ENCODE data around the gene CHMP6. TPM values are rescaled to one million over a fixed set of nuclear protein-coding genes. Genes with fewer than 3 reads are reported as not detected.

The CHMP6 gene
- total RNA-seq (10 to 100 TPM; 23.0 to 35.7 (median 31.5) TPM), polyA plus RNA-seq (10 to 100 TPM; 24.0 to 41.1 (median 25.4) TPM)
- long read RNA-seq, donor 1, transcript CHMP6-201 (8 exons, 1,664 nt), result major isoform, 11 of 11 reads
- long read RNA-seq, donor 1, partial matches to known transcripts, result 0 of 11 reads
- long read RNA-seq, donor 1, other reads (novel, unspliced or antisense), result 0 of 11 reads
- long read RNA-seq, donor 2, transcript CHMP6-201 (8 exons, 1,664 nt), result major isoform, 13 of 14 reads
- long read RNA-seq, donor 2, partial matches to known transcripts, result 0 of 14 reads
- long read RNA-seq, donor 2, other reads (novel, unspliced or antisense), result 0 of 14 reads

- no peaks in the 10 kb centered on the region for H3K27me3 ChIP-seq (replicated peaks in 1 of 7)
- intact Hi-C loops (cut with DNase I; ENCODE audit: low total_unique reads), result loop anchor here (10.0 kb wide), 1 partner anchor 103 kb away; no protein-coding TSS in a partner anchor
- H3K4me3 ChIP-seq, result peak within 1 kb of the TSS; percentile 74 to 100 (median 95)
- peak within 1 kb of the TSS; percentile 37 to 85 (median 70) for H3K27ac ChIP-seq
- H3K9me3 ChIP-seq, result no peaks in the 10 kb centered on the region
- TF ChIP-seq CTCF (IDR thresholded peaks at IDR 0.05 in 8 of 11, conservative IDR thresholded peaks at IDR 0.05 in 3 of 11), result peak in 2 of 11 experiments; percentile 29 to 30
- TF ChIP-seq POLR2AphosphoS5 (IDR thresholded peaks at IDR 0.05), result peak; percentile 63 to 76 (median 76)
- peak in 1 of 3 donors; percentile 55 for TF ChIP-seq POLR2A (IDR thresholded peaks at IDR 0.05)
- WGBS, 5 donors, result 0 to 1% (median 0%) methylated on average over 6 to 66 of the region's 66 CpGs
- H3K4me1 ChIP-seq, result peaks cover 39 to 77% (median 62%) of the 10 kb centered on the region in 6 donors
- peak; percentile 94 for DNase-seq
- H3K36me3 ChIP-seq, result peaks cover 0 to 32% (median 22%) of the 10 kb centered on the region in 6 donors
These were observed at the start of gene CHMP6 for GRCh38 chr17:80991645-80992076. TSS of gene CHMP6 (plus strand) at chr17:80991841. CDS start at chr17:80991919, 78 bp downstream.

GRCh38 chr17:80942423-80943345, 49.0 kb upstream of the CHMP6 start:
- Histone ChIP-seq H3K27me3 (replicated peaks in 1 of 7) (no peaks in the 10 kb centered on the region), H3K27ac (peak overlapping the region; percentile 11 to 76 (median 71)), H3K36me3 (peaks cover 0 to 74% (median 23%) of the 10 kb centered on the region in 6 donors), H3K9me3 (peaks cover 0 to 5% (median 0%) of the 10 kb centered on the region in 8 donors), H3K4me3 (no peak overlapping the region), H3K4me1 (peaks cover 5 to 61% (median 50%) of the 10 kb centered on the region in 6 donors)
- peak; percentile 79 for DNase-seq
- TF ChIP-seq POLR2A (IDR thresholded peaks at IDR 0.05) (no peak), CTCF (IDR thresholded peaks at IDR 0.05 in 8 of 11, conservative IDR thresholded peaks at IDR 0.05 in 3 of 11) (peak in 1 of 11 experiments; percentile 7), POLR2AphosphoS5 (IDR thresholded peaks at IDR 0.05) (peak; percentile 36 to 58 (median 51))
- 69 to 85% (median 71%) methylated on average over 37 to 38 of the region's 38 CpGs for WGBS, 5 donors
- intact Hi-C loops (cut with DNase I; ENCODE audit: low total_unique reads), result no loop called here

- intact Hi-C loops (cut with DNase I; ENCODE audit: low total_unique reads), result no loop called here
- Histone ChIP-seq H3K4me1 (peaks cover 5 to 59% (median 46%) of the 10 kb centered on the region in 6 donors), H3K27me3 (replicated peaks in 1 of 7) (no peaks in the 10 kb centered on the region), H3K27ac (peak overlapping the region in 7 of 8 donors; percentile 17 to 76 (median 72)), H3K9me3 (peaks cover 0 to 5% (median 0%) of the 10 kb centered on the region in 8 donors), H3K36me3 (peaks cover 0 to 82% (median 26%) of the 10 kb centered on the region in 6 donors), H3K4me3 (no peak overlapping the region)
- peak; percentile 31 for DNase-seq
- TF ChIP-seq POLR2A (IDR thresholded peaks at IDR 0.05), result no peak
- TF ChIP-seq POLR2AphosphoS5 (IDR thresholded peaks at IDR 0.05), result no peak
- no peak for TF ChIP-seq CTCF (IDR thresholded peaks at IDR 0.05 in 8 of 11, conservative IDR thresholded peaks at IDR 0.05 in 3 of 11)
- 85 to 93% (median 89%) methylated on average over 16 to 17 of the region's 17 CpGs for WGBS, 5 donors
These were observed 48.1 kb upstream of the CHMP6 start for GRCh38 chr17:80943346-80944145.
